GM12873 (cell line): ENCODE data around the gene MATCAP1.

Experiments
- CTCF ChIP-seq: IDR thresholded peaks from 2 replicates; pipeline ENCODE4 v1.5.1; 2012; ENCODE audit warnings: low read depth, mild to moderate bottlenecking, moderate library complexity, low read length, control low read depth; ENCODE audit not compliant: insufficient read depth; ENCODE audit errors: missing control alignments

The MATCAP1 gene

GRCh38 chr16:67173808-67174705 is 9.7 kb downstream of the MATCAP1 start:
- TF ChIP-seq CTCF = peak; percentile 29

GRCh38 chr16:67173323-67173722 is 10.4 kb downstream of the MATCAP1 start:
- TF ChIP-seq CTCF = no peak

- TF ChIP-seq CTCF = no peak
Observed at GRCh38 chr16:67170949-67171649, 12.7 kb downstream of the MATCAP1 start.

- no peak for TF ChIP-seq CTCF
Observed at GRCh38 chr16:67170168-67170948, 13.4 kb downstream of the MATCAP1 start, which contains the start of gene NOL3. NOL3 (plus strand) TSS chr16:67170538.

GRCh38 chr16:67169642-67170167 is 14.1 kb downstream of the MATCAP1 start:
- peak; percentile 81 for TF ChIP-seq CTCF

GRCh38 chr16:67169011-67169451 is 14.7 kb downstream of the MATCAP1 start:
- TF ChIP-seq CTCF = no peak
